NOMO-1 treated with dmso at 0.1 percent for 144 hours (cell line): ENCODE measurements around the gene MANEA.
"Not testable (repeated sequence)": the region's sequence is repeated elsewhere in the genome, so short reads cannot be mapped to it uniquely, and the experiment has no call there.

Source experiments
- DNase-seq: peaks from one replicate; lab custom pipeline; 2025; ENCODE audit not compliant: unreplicated experiment; lab: John Stamatoyannopoulos, UW

The MANEA gene, protein sequence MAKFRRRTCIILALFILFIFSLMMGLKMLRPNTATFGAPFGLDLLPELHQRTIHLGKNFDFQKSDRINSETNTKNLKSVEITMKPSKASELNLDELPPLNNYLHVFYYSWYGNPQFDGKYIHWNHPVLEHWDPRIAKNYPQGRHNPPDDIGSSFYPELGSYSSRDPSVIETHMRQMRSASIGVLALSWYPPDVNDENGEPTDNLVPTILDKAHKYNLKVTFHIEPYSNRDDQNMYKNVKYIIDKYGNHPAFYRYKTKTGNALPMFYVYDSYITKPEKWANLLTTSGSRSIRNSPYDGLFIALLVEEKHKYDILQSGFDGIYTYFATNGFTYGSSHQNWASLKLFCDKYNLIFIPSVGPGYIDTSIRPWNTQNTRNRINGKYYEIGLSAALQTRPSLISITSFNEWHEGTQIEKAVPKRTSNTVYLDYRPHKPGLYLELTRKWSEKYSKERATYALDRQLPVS

DNA sequence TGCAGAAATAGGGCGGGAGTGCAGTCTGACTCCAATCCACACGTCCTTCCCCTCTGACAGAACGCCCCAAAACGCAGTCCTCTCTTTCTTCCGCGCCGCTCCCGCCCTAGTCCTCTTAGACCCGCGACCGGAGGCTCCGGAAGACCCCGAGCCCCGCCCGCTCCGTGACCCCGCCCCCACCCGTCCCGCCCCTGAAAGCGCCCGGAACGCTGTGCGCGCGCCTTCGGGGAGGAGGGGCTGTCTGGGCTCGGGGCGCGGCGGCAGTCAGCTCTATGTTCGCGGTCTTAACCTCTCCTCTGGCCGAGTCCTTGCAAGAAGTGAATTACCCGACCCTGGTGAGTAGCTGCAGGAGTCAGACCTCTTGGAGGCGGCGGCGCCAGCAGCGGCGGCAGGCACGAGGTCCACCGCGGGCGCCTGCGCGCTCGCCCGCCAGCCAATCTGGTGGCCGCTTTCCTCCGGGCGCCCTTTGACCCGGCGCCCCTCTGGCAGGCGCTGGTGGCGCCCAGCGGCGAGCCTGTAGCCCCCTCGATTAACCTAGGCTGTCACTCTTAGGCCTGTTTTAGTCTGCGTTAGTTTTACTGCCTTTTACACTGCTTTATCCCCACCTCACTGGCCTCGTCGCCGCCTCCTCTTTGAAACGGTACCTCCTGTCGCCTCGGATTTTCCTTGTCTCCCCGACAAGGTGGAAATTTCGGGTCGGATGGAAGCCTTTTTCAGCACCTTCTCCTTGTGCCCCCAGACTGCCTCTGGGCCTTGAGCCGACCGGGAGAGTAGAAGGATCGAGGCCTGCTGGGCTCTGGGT lies at the start of gene MANEA:
Gene MANEA, plus strand, starts transcription at position 232 of the 802 bp plus-strand sequence. CDS start 8,905 bp downstream, outside the sequence.
- DNase-seq: peak; percentile 91

DNA sequence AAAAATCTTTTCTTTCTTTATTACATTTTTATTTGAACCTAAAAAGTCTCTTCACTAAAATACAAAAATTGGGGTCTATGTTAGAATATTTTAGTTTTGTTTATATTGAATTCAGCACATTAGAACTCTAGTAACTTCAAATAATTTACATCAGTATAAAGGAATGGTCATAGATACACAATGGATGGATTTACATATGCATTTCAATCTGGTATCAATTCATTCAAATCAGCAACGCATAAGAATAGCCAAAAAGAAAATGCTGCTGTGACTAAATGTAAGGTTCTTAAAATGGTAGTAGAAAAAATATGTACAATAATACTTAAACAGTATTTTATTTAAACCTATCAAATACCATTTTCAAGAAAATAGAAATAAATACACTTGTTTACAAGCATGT lies 47.6 kb upstream of the MANEA start:
- DNase-seq: no peak

DNA sequence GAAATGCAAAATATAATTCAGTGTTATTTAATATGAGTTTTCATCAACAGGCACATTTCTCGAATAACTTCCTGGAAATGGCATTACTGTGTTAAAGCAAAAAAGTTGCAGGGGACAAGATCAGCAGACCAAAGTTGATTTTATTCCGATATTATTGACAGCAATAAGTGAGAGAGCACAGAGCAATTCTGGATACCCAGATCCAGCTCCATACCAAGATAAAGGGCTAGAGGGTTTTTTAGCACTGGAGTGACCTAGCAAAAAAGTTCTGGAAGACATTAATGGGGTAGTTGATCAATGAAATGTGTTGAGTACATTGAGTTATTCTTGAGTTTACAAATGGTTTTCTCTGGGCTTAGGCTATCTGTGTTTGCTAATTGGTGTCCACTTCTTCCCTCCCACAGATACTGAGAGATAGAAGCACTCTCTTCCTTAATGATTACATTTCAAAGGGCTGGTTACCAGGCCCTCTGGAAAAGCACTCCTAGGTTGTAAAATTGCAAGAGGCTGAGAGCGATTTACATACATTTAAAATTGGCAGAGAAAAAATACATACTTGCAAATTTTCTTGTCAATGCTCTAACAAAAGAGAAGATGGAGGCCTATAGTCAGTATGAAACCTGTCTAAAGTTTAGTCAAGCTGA lies 47.0 kb upstream of the MANEA start:
- DNase-seq: no peak

DNA sequence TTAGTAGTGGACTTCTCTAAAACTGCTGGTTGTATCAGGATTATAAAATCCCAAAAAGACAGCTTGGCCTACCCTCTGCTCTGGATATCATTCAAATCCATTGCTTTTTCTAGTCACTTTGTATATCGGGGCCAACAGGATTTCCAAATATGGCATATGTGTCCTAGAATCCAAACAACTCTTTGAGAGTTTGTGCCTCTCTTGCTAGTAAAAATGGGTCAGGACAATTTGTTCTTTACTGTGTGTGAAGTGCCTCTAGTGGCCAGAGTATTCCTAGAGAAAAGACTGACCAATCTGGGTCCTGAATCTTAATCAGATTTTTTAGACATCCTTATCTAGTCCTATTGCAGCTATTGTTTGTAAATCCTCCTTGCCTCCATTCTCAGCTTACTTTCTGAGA lies 33.5 kb upstream of the MANEA start:
- DNase-seq: no peak

DNA sequence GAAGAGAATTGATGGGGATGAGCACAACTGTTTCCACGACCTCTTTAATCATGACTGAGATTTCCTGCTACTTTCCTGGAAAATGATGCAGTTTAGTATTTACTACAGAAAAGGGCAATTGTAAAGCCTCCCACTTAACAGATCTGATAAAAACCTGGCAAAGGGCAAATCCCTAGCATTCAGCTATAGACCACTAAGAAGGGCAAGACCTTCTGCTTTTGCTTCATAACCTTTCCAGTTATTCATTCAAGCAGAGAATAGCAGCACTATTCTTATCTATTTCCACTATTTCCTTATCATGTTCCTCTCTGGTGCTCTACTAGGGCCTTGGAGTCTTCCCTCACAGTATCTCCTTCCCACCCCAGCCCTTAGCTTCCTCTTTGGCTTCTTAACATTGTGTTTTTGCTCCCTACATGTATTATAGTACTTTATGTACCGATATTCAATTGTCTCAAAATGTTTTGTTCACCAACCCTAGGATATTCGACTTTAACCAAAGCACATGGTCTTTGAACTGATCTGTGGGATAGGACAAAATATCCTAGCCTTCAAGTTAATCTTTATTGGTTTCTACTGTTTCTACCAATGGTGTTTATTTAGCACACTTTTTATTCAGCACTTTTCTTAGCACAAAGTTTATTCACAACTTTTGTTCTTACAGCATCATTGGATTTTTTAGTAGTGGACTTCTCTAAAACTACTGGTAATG lies 32.7 kb upstream of the MANEA start:
- no peak for DNase-seq

DNA sequence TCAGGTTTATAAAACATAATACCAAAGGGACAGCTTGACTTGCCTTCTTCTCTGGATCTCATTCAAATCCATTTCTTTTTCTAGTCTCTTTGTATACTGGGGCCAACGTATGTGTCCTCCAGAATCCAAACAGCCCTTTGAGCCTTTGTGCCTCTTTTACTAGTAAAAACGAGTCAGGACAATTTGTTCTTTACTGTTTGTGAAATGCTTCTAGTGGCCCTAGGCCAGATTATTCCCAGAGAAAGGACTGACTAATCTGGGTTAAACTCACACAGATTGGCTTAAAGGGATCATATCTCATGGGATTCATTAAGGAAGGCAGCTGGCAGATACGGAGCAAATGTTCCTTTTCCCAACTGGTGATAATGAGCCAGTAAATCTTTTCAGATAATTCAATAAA lies 32.1 kb upstream of the MANEA start:
- no peak for DNase-seq

DNA sequence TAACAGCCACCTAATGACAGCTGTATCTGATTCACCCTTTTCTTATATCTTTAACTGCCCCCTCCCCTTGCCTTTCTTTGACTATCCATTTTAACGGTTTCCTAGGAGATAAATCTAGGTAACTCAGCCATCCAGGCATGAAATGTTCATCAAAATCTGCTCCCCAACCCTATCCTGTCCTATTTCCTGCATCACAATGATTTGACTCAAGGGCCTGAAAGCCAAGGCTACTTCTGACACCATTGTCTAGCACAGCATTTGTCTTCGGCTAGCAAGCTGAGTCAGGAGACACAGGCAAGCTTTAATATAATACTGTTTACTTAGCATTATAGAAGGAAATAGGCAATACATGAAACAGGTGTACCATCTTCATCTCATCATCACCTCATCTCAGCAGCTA lies 31.6 kb upstream of the MANEA start:
- no peak for DNase-seq

DNA sequence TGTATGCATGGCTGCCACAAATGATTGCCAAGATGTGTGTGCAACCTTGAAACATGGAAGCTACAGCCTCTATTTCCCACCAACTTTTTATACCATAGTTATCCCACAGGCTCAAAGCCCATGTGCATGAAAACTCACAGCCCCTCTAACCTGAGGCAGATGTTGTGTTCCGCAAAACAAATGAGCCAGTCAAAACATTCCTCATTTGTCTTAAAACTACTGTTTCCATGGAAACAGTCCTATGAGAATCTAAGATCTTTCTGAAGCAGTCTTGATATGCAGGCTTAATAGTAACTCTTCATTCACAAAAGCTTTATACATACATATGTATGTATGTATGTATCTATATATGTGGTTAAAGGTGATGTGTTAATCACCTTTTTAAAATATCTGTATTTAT lies 31.2 kb upstream of the MANEA start:
- DNase-seq: no peak

DNA sequence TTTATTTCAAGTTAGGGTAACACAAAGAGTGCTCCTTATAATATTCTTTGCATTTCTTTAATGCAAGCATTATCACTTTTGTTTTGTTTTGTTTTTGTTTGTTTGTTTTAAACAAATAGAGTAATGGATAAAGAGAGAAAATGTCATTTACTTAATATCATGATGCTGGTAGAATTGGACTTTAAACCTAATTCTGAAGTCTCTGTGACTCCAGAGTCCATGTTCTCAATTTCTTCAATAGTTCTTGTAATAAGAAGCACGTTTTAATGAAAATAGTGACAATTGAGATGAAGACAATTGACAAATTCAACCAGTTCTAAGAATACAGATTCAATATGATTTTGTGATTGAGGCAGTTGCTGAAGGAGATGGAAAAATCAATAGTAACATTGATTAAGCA lies 30.3 kb upstream of the MANEA start:
- no peak for DNase-seq

DNA sequence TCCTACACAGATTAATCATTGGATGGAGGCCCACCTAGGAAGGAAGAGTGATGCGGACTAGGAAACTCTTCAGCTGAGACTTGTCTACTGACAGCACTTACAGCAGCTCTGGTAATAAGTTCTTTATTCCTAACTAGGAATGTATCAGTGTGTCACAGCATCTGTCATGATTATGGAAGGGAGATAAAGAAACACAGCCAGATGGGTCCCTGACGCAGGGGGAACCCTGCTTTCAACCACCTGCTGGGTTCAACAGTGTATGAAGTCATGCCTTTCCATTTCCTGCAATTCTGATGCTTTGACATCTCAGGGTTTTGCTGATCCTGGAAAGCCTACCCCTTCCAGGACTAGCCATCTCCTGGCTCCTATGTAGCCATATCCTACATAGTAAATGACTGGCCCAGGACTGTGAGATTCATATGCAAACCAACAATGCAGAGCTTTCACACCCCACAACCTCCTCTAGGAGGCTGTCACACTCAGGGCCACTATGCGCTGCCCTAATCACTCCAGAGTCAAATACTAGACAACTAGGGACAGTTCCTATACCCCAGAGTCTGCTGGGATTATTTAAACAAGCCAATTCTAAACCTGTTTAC lies 29.0 kb upstream of the MANEA start:
- DNase-seq: no peak

DNA sequence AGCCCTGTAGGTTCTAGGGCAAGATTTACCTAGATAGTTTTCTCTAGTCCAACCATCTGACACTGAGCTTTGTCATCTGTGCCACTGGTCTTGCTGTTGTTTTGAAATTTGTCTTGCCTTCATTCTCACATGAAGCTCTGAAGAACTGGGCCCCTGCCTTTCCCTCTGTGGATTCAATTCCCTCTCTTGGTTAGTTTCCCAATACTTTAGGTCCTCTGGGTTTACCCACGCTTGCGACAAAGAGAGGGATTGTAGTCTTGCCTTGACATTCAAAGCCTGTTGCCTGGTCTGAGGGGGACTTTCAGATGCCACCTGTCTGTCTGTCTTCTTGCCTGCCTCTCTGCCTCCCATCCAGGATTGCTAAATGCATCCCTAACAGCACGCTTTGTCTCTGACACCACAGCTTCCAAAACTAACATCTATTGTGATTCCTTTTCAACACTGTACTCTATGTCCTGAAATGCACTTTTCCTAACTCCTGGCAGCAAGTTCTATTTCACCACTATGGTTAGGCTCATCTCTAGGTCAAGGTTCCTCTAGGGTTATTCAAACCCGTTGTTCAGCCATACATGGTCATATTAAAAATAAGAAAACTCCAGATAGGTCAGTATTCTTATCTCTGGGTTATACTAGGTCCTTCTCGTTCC lies 25.5 kb upstream of the MANEA start:
- no peak for DNase-seq

DNA sequence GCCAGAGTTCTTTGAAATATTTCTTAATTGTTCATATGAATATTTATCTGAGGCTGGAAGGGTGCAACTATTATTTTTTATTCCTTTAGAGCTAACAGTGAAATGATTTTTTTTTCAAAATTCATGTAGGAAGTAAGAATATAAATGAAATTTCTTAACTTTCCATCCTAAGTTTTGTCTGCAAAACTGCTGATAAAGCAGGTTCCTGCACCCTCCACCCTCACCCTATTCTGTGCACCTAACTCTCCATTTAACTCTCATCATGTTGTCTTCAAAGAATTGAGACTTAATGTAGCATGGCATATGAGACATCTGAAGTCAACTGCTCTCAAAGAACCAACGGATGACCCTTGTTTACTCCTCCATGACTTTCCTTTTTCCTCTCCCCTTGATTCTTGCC lies 23.5 kb upstream of the MANEA start:
- DNase-seq: no peak

DNA sequence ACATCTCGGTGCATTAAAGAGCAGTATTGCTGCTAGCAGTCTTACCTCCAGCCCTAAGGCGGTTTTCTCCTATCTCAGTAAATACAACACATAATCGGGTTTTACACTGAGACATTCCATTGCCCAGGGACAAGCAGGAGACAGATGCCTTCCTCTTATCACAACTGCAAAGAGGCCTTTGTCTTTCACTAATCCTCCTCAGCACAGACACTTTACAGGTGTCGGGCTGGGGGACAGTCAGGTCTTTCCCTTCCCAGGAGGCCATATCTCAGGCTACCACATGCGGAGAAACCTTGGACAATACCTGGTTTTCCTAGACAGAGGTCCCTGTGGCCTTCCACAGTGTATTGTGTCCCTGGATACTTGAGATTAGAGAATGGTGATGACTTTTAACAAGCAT lies 16.4 kb upstream of the MANEA start:
- not testable (repeated sequence) for DNase-seq

DNA sequence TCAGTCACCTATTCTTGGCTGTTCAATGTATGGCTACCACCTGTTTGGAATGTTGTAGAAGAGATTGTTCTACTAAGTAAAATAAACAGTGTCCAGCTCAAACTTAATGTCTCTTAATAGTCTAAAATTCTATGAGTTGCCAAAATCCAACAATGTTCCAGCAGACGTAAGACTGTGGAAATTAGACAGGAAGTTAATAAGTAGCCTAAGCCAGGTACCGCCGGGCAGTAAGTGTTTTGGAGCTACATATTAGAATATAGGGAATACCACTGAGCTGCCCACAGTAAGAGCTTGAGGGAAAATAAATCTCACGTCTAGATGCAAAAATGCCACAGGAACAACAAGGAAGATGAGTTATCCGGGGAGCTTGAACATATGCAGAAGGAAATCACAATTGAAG lies 7.8 kb upstream of the MANEA start:
- no peak for DNase-seq

DNA sequence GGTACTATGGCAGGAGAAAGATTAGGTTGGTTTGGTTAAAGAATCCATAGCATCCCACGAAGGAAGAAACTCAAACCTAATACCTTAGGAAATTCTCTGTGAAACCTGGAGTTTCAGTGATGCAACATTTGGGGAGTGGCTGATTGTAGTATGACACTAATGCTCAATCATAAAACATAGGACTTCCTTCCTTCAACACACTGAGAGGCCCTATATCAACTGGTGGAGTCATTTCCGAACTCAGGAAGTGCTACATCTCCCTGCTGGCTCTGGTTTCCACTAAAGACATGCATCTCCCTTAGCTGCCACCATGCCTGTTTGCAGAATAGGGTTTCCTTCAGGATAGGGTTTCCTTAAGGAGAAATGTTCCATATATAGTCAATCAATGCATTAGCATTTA lies 5.2 kb upstream of the MANEA start:
- DNase-seq: peak; percentile 41

DNA sequence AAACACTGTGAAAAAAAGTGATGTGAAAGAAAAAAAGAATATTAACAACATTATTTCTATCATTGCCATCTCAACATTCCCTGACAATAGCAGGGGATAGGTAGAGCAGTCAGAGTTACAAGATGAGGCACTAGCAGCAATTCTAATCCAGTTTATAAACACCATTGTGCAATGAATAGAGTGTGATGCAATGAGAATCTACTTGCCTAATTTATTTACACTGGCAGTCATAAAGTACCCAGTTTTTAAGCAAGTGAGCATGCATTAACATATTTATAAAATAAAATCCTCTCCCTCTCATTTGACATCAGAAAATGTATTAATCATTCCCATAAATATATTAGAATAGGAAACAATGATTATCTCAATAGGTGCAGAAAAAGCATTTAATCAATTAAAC lies 2.5 kb upstream of the MANEA start:
- no peak for DNase-seq

DNA sequence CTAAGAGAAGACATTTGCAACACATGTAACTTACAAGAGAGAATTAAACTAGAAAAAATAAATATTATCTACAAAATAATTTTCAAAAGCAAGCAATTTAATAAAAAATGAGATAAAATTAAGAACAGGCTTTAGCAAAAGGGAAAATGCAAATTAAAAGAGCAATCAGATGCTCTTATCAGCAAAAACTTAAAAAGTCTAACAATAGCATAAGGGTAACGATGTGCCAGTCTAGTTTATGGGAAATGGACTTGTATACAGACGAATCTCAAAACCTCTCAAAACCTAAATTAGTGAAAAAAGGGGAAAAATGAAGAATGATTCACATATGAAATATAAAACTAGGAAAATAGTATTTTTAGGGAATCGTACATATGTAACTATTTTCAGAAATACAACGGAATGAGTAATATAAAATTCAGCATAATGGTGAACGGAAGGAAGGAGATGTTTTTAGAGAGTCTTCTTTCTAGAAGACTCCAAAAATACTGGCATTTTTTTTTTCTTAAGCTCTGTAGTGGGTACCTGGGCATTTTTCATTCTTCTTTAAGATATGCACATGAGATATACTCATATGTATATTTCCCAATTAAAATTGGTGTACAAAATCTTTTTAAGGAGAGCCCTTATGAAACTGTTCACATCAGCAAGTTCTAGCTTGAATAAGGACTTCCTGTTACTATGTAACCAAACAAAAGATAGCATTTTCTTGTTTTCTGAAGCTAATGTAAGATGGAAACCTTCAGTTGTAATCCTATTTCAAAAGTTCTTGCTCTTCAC lies 927 bp upstream of the MANEA start:
- DNase-seq: no peak

DNA sequence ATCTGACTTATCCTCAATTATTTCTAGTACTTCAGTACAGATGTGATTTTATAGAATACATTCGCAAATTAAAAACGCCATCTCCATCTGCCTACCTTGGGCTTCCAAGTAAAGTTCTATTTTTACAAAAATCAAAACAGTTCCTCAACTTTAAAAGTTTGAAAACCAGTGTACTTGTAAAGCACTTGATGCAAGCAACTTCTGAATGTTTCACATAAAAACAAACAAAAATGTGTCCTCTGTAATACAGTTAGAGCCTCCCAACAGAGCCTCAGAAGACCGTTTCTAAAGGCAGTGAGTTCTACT lies 384 bp upstream of the MANEA start:
- DNase-seq: no peak

DNA sequence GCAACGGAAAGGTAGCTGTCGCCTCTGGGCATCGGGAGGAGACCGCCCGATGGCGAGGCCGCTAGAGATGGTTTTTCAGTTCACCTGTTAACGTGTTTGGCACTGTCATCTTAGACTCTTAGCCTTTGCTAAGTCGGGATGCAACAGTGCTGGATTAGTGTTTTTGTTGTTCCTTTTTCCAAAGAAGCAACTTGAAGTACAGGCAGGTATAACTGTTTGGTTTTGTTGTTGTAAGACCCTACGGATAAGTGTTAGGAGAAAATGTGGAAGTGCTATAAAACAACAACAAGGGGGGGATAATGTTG lies 723 bp downstream of the MANEA start:
- DNase-seq: no peak

DNA sequence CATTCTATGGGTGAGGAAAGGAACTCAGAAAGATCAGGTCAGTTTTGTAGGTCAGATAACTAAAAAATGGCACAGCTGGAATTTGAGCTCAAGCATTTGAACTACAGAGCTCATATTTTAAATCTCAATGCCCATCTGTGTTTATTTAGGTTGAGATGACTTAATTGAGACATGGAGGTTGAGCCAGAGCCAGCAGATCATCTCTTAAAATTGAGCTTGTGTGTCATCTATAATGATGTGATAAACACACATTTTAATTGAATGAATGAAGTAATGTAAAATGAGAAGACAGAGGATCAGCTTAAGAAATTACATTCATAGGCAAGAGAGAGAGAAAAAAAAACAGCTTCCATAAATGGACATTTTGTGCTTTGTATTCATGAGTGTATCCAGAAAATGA lies 3.7 kb downstream of the MANEA start:
- DNase-seq: no peak
